T47D (cell line): ENCODE data around the gene COL4A4.
A peak's percentile ranks its signal among the peaks of the same experiment; 100 is the strongest.

Experiments used
- DNase-seq, 2 experiments: peaks; one replicate each; pipeline versions ENCODE4 v3.0.0 to v3.0.0-alpha.2; 2011 to 2012; ENCODE audit warnings: low read depth in 1 of 2, low spot score in 1 of 2
- JUND ChIP-seq: IDR thresholded peaks from 2 replicates; pipeline ENCODE4 v1.6.1; 2012; ENCODE audit warnings: low read depth
- in situ Hi-C: cut with HindIII; loops from 2 replicates; pipeline ENCODE4 v1.10.0; 2016; ENCODE audit warnings: low sequenced_read_pairs, low pct_unique_long_range_greater_than_20kb

COL4A4 gene

GRCh38 chr2:226977775-226978190, 186.2 kb downstream of the COL4A4 start:
- in situ Hi-C loops = no loop called here
- TF ChIP-seq JUND = no peak
- DNase-seq = peak in 1 of 2 experiments; percentile 10

- TF ChIP-seq JUND = no peak
- DNase-seq = no peak
- in situ Hi-C loops = no loop called here
Measured at GRCh38 chr2:226973816-226974215, 190.2 kb downstream of the COL4A4 start.

GRCh38 chr2:226971770-226972169, 192.2 kb downstream of the COL4A4 start:
- DNase-seq = no peak
- in situ Hi-C loops = no loop called here
- no peak for TF ChIP-seq JUND

- TF ChIP-seq JUND = no peak
- no peak for DNase-seq
- in situ Hi-C loops = no loop called here
Measured at GRCh38 chr2:226971084-226971483, 192.9 kb downstream of the COL4A4 start.

GRCh38 chr2:226970362-226970761, 193.6 kb downstream of the COL4A4 start:
- DNase-seq = no peak
- no peak for TF ChIP-seq JUND
- in situ Hi-C loops = no loop called here

GRCh38 chr2:226969417-226970080, 194.5 kb downstream of the COL4A4 start:
- in situ Hi-C loops = no loop called here
- no peak for DNase-seq
- no peak for TF ChIP-seq JUND

- in situ Hi-C loops = no loop called here
- no peak for TF ChIP-seq JUND
Measured at GRCh38 chr2:226965376-226965775, 198.6 kb downstream of the COL4A4 start.

GRCh38 chr2:226963528-226963927, 200.5 kb downstream of the COL4A4 start:
- no peak for DNase-seq
- TF ChIP-seq JUND = no peak
- in situ Hi-C loops = no loop called here

More at GRCh38 chr2:226965376-226965775, 198.6 kb downstream of the COL4A4 start:
- no peak for DNase-seq

GRCh38 chr2:226962176-226962773, 201.7 kb downstream of the COL4A4 start:
- no peak for TF ChIP-seq JUND
- DNase-seq = no peak
- in situ Hi-C loops = no loop called here

GRCh38 chr2:226959418-226959817, 204.6 kb downstream of the COL4A4 start:
- no peak for TF ChIP-seq JUND
- no peak for DNase-seq
- in situ Hi-C loops = no loop called here

- DNase-seq = no peak
- in situ Hi-C loops = no loop called here
- no peak for TF ChIP-seq JUND
Measured at GRCh38 chr2:226956659-226957058, 207.3 kb downstream of the COL4A4 start.

GRCh38 chr2:226953826-226954225, 210.2 kb downstream of the COL4A4 start:
- in situ Hi-C loops = no loop called here
- TF ChIP-seq JUND = no peak
- DNase-seq = no peak

- no peak for DNase-seq
- TF ChIP-seq JUND = no peak
- in situ Hi-C loops = no loop called here
Measured at GRCh38 chr2:226953206-226953605, 210.8 kb downstream of the COL4A4 start.
